ENCODE measurements around the gene PDE4D.

Gene PDE4D

DNA sequence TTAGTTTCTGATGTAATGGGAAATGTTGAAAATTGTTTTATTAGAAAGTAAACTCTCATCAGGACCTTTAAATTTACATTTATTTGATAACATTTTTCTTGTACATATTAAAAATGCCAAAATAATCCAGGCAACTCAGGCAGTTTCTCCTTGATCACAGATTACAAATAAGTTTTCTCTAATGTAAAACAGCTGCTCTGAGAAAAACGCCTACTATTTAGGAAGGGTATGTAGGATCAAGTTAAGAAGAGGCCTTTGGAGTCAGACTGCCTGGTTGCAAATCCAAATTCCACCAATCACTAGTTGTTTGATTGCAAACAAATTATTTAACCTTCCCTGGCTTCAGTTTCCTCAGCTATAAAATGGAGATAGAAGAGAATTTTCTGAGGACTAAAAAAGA is 610.8 kb downstream of the PDE4D start:
- no peak for DNase-seq (ENCODE audit: low spot score)

- DNase-seq (ENCODE audit: low spot score): no peak
Measured at GRCh38 chr5:59279979-59280378, 613.5 kb downstream of the PDE4D start.

GRCh38 chr5:59276917-59277372 is 616.6 kb downstream of the PDE4D start:
- peak; percentile 63 for DNase-seq (ENCODE audit: low spot score)

DNA sequence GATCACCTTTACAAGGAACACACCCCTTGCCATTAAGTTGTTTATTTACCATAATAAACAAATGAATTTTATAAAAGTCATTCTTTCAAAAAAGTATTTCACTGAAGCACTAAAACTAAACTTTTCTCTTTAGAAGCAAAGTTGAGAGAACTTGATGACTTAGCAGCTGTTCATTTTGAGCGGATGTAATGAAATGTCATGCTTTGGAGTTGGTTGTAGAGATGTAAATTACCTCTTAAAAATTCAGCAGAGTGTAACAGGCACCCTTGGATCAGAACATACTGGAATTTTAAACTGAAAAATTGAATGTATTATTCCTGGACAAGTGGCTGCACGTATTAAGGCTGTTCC is 617.2 kb downstream of the PDE4D start:
- no peak for DNase-seq (ENCODE audit: low spot score)

- DNase-seq (ENCODE audit: low spot score): peak; percentile 63
Measured at GRCh38 chr5:59275510-59276324, 617.8 kb downstream of the PDE4D start.

DNA sequence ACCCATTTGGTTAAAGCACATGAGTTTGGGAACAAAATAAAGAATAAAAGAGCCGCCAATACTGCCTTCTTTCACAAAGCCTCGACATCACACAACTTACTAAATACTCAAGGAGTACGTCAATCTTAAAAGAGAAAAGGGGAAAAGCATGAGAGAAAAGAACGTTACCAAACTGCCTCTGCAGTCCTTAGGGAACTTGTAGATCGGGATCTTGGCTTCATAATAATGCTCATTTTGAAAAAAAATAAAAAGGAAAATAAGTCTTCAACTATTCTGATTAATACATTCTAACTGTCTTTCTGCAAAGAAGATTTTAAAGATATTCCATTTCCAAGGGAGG is 618.4 kb downstream of the PDE4D start:
- no peak for DNase-seq (ENCODE audit: low spot score)

GRCh38 chr5:59274106-59274636 is 619.4 kb downstream of the PDE4D start:
- DNase-seq (ENCODE audit: low spot score): no peak

- DNase-seq (ENCODE audit: low spot score): no peak
Measured at GRCh38 chr5:59272809-59273427, 620.6 kb downstream of the PDE4D start.

DNA sequence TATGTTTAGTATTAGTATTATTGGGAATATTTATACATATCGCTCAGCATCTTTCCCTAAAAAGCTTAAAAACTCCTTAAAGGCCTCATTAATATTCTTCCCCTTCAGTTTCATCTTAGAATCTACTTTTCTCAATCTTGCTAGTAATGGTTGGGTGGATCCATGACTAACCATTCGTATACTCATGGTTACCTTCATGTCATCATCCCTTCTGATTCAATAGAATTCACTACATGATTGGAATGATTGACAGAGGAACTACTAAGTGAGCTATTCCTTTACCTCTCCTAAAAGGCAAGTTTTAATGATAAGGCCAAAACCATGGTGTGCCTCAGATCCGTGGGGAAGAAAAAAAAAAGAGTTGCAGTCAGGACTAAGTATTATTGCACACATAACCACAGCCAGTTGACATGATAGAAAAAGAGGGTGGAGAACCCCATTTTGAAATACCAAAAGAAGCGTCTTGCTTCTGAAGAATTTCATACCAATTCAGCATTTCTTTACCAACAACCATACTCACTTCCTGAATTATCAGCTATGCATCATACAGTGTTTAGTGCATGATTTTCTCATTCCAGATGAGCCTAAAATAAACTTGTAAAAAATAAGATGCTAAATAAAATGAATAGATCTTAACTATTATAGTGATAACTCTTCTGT is 624.6 kb downstream of the PDE4D start:
- DNase-seq (ENCODE audit: low spot score): no peak

- DNase-seq (ENCODE audit: low spot score): no peak
Measured at GRCh38 chr5:59267033-59267432, 626.5 kb downstream of the PDE4D start.

GRCh38 chr5:59266410-59266809 is 627.1 kb downstream of the PDE4D start:
- DNase-seq (ENCODE audit: low spot score): no peak

GRCh38 chr5:59264639-59265245 is 628.8 kb downstream of the PDE4D start:
- DNase-seq (ENCODE audit: low spot score): no peak

GRCh38 chr5:59264013-59264412 is 629.5 kb downstream of the PDE4D start:
- DNase-seq (ENCODE audit: low spot score): no peak

GRCh38 chr5:59261969-59262368 is 631.6 kb downstream of the PDE4D start:
- no peak for DNase-seq (ENCODE audit: low spot score)

DNA sequence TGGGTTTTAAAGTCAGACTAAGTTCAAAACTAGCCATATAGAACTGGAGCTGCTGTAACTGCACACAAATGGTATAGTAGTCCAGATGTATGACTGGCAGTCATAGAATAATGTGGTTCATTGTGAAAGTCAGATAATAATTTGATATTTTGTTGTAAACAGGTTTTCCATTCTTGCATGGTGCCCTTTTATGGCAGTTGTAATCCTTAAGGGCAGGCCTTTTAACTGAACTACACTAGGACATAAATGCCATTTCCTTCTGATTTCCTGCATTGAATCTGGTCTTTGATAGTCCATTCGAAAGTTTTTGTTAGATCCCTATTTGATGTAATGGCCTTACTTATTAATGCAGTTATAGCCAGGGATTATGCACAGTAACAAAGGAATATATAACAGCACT is 632.6 kb downstream of the PDE4D start:
- DNase-seq (ENCODE audit: low spot score): no peak

DNA sequence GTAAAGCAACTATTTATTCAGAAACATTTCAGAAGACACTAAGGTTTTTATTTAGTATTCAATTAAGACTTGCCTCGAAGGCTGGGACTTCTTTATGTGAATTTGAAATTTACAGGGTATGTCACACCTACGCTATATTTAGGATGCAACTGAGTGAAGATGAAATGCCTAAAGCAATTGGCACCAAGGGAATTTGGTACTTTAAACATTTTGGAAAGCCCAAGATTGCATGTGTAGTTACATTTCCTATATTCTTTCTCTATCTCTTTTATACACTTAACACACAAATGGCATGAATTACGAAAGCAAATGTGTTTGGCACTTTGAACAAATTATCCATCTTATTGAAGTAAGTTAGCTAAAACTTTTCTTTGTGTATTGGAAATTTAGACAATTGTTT is 633.3 kb downstream of the PDE4D start:
- no peak for DNase-seq (ENCODE audit: low spot score)

DNA sequence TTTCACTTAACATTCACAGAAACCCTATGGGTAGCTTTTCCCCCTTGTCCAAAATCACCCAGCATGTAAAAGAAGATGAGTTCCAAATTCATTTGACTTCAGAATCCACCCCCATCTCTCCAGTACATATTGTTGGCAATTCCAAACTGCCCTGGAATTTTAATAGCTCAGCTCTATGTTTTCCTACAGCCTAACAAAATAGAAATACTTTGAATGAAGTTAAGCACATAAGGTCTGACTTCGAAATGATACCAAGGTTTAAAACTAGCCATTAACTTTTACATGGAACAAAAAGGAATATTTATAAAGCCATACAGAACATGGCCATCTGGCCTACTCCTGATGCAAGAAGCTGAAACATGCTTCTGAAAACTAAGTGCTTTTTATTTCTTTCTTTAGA is 634.3 kb downstream of the PDE4D start:
- DNase-seq (ENCODE audit: low spot score): no peak

GRCh38 chr5:59257488-59258400 is 635.8 kb downstream of the PDE4D start:
- DNase-seq (ENCODE audit: low spot score): no peak

- no peak for DNase-seq (ENCODE audit: low spot score)
Measured at GRCh38 chr5:59256331-59256730, 637.2 kb downstream of the PDE4D start.

GRCh38 chr5:59254055-59254687 is 639.4 kb downstream of the PDE4D start:
- no peak for DNase-seq (ENCODE audit: low spot score)

GRCh38 chr5:59253625-59254024 is 639.9 kb downstream of the PDE4D start:
- DNase-seq (ENCODE audit: low spot score): no peak

Measured in kidney capillary endothelial cell (primary cell).